GM18505 (cell line): Measurements from ENCODE around the gene MXRA7.
"Not testable (repeated sequence)": the region's sequence is repeated elsewhere in the genome, so short reads cannot be mapped to it uniquely, and the experiment has no call there.

Experiments
- ATAC-seq: cut with Tn5 transposase; IDR thresholded peaks from one replicate; pipeline ENCODE4 v1.9.1; 2021; ENCODE audit not compliant: unreplicated experiment
- POLR2A ChIP-seq: IDR thresholded peaks from 4 replicates; pipeline ENCODE4 v1.6.1; 2011; ENCODE audit warnings: borderline replicate concordance; ENCODE audit not compliant: insufficient read depth, insufficient read length; ENCODE audit errors: extremely low read depth

MXRA7 gene

GRCh38 chr17:76716146-76716838, 5.5 kb upstream of the MXRA7 start:
- ATAC-seq, result no peak
- no peak for TF ChIP-seq POLR2A

DNA sequence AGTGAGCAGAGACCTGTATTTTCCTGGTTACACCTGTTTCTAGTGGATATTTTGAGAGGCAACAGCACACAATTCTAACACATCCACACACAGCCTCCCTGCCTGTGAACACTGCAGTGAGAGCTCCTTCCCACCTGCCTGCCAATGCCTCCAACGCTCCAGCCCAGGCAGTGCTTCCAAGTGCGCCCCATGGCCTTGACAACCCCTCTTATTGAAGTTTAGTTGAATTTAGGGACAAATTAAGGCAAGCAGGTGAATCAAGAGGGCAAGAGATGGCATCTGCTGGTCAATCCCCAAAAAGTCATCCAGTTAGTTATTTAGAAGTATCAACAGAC, 4.7 kb upstream of the MXRA7 start:
- TF ChIP-seq POLR2A, result no peak
- no peak for ATAC-seq

DNA sequence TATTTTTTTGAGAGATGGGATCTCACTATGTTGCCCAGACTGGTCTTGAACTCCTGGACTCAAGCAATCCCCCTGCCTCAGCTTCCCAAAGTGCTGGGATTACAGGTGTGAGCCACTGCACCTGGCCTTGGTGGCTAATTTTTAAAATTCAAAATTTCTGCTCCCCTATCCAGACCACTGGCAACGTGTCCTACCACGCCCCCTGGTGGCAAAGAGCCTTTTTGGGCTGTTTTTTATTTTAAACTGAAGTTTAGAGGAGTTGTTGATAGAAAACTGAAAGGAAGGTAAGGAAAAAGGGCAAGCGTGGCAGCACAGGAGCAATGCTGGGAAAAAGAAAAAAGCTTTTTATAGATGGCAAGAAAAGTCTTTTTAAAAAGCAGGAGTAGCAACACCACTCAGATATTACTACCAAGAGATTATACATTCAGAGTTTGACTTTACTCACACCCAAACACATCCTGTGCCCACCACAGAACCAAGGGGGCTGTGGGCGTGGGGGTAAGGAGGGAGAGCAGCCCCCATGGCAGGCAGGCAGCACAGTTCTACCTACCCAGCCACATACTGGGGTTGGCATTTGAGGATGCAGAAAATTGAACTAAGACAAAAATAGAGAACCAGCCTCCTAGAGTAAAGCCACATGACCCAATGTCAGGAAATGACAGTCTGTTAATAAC, 4.2 kb upstream of the MXRA7 start:
- no peak for TF ChIP-seq POLR2A
- no peak for ATAC-seq

- no peak for ATAC-seq
- TF ChIP-seq POLR2A, result no peak
Measured at GRCh38 chr17:76714336-76714735, 3.6 kb upstream of the MXRA7 start.

GRCh38 chr17:76713765-76714164, 3.0 kb upstream of the MXRA7 start:
- no peak for TF ChIP-seq POLR2A
- ATAC-seq, result no peak

- ATAC-seq, result not testable (repeated sequence)
Measured at GRCh38 chr17:76712321-76712720, 1.6 kb upstream of the MXRA7 start.

- ATAC-seq, result not testable (repeated sequence)
Measured at GRCh38 chr17:76709951-76710862, 558 bp downstream of the MXRA7 start.

DNA sequence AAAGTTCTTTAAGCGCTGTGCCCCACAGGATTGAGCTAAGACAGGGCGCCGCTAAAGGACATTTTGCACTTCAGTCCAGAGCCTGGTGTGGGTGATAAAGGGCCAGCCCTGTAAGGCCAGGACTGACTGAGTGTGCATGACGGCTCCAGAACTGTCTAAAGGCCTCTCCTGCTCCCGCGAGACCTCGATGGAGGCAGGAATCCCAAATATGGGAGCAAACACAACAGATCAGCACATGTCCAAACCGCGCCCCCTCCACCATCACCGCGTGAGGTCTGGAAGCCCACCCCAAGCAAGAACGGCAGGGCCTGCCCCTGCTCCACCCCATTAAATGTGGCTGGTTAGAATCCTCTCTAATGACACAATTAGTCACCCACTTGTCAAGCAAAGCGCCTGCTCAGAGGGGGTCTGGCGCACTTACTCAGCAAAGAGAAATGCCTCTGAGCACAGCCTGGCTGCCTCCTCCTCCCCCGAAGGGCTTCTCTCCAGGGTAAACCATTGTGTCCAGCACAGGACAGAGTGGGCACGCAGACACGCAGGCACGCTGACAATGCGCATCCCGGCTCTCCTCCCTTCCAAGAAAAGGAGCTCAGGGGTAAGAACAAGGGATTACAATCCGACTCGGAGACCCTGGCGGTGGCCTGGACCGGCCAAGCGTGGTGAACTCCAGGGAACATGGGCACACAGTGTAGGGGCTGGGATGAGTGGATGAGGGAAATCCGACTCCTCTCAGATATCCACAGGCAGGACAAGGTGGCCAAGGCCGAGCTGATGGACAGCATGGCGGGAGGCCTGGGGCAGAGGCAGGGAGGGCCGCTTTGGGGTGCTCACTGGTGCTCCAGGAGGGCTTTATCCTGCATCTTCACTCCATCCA, 1.5 kb downstream of the MXRA7 start:
- no peak for ATAC-seq
- no peak for TF ChIP-seq POLR2A

GRCh38 chr17:76707985-76708807, 2.6 kb downstream of the MXRA7 start:
- ATAC-seq, result no peak
- no peak for TF ChIP-seq POLR2A

DNA sequence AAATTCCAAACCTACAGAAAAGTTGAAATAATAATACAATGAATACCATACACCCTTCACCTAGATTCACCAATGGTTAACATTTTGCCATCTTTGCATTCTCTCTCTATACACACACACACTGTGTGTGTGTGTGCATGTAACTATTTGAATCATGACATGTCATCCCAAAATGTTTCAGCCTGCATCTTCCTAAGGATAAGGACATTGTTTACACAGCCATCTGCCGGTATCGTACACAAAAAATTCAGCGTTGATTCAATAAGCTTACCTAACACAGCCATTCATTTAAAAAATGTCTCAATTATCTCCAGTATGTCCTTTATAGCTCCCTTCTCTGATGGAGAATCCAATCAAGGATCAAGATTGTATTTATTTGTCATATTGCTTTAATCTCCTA, 3.9 kb downstream of the MXRA7 start:
- no peak for ATAC-seq

GRCh38 chr17:76704805-76705204, 6.0 kb downstream of the MXRA7 start:
- TF ChIP-seq POLR2A, result no peak
- ATAC-seq, result no peak

More for the DNA sequence above, 3.9 kb downstream of the MXRA7 start:
- no peak for TF ChIP-seq POLR2A

- TF ChIP-seq POLR2A, result no peak
- no peak for ATAC-seq
Measured at GRCh38 chr17:76702941-76703637, 7.7 kb downstream of the MXRA7 start.
